ENCODE data around the gene LSM5. TPM values are rescaled to one million over a fixed set of nuclear protein-coding genes. Genes with fewer than 3 reads are reported as not detected.

The LSM5 gene
- 24.0 and 47.8 TPM in 2 replicates for total RNA-seq (2014; rRNA removed; shearing (Covaris generic); ENCODE audit: low replicate concordance)

DNA sequence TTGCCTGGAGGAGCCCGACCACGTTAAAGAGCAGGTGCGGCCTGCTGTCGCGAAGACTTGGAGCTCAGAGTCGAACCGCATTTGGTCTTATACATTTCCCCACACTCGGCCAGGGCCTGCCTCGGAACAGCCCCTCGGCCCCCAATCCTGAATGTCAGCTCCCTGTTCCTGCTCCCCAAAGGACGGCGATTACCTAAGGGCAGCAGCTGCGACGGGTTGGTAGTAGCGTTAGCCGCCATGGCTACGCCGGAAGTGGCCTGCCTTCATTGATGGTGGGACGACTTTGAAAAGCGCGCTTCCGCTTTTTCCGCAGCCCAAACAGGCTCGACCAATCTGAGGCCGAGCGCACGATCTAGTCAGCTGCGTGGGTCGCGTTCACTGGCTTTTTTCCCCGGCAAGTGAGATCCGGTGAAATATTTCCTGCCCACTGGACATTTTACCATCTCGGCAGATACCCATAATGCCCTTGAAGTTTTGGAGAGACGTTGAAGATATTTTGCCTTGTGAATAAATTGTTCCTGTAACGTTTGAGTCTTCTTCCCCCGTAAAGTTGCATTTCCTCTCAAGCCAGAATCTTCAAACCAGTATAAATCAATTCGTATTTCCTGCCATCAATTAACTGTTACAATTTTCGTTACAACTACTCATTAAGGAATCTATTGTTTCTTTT lies at the start of gene LSM5:
TSS of gene LSM5 (minus strand) at position 254 of the 670 bp plus-strand sequence. CDS start at position 239, 15 bp downstream.
- H3K36me3 ChIP-seq (ENCODE audit: insufficient read depth, low read length), result peaks cover 13% of the 10 kb centered on the region; the same call in 1 of the 2 replicates
- H3K27me3 ChIP-seq (ENCODE audit: low read length), result no peaks in the 10 kb centered on the region
- no peaks in the 10 kb centered on the region for H3K9me3 ChIP-seq (ENCODE audit: low read length)
- peak within 1 kb of the TSS; percentile 78 for H3K4me2 ChIP-seq (ENCODE audit: low read depth, low read length, poor library complexity, severe bottlenecking)
- H3K9ac ChIP-seq (ENCODE audit: low read length), result peak within 1 kb of the TSS; percentile 84
- no peaks in the 10 kb centered on the region for H4K20me1 ChIP-seq (ENCODE audit: insufficient read depth, low read depth, low read length)
- DNase-seq, result peak; percentile 98
- peaks cover 29% of the 10 kb centered on the region for H3K79me2 ChIP-seq (ENCODE audit: low read length)
- peak within 1 kb of the TSS; percentile 82 for H3K27ac ChIP-seq (ENCODE audit: low read length)
- H3K9me2 ChIP-seq (replicated peaks; ENCODE audit: insufficient read depth, low read length), result no peaks in the 10 kb centered on the region
- peaks cover 18% of the 10 kb centered on the region for H3K4me1 ChIP-seq (ENCODE audit: low read length)
- H3K4me3 ChIP-seq (ENCODE audit: low read length), result peak within 1 kb of the TSS; percentile 85
- peak within 1 kb of the TSS; percentile 77 for H2AFZ ChIP-seq (ENCODE audit: low read length)

DNA sequence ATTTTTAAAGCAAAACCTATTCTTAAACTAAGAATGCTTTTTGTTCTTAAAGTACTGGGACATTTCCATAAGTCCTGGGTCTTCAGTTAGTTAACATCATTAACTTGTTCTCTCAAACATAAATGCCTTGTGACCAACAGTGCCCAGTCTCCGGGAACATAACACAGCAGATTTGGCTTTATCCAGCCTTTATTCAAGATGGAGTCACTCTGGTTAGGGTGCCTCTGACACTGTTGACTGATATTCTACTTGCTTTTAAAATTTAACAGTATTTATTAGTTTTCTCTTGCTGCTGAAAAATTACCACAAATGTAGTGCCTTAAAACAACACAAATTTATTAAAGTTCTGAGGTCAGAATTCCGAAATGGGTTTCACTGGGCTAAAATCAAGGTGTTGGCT lies 49.2 kb upstream of the LSM5 start:
- DNase-seq, result no peak
- Histone ChIP-seq H3K36me3 (ENCODE audit: insufficient read depth, low read length) (no peaks in the 10 kb centered on the region), H3K27me3 (ENCODE audit: low read length) (no peaks in the 10 kb centered on the region), H3K4me2 (ENCODE audit: low read depth, low read length, poor library complexity, severe bottlenecking) (no peak overlapping the region), H3K4me1 (ENCODE audit: low read length) (no peaks in the 10 kb centered on the region), H4K20me1 (ENCODE audit: insufficient read depth, low read depth, low read length) (peaks cover 3% of the 10 kb centered on the region; the same call in 1 of the 2 replicates), H3K27ac (ENCODE audit: low read length) (no peak overlapping the region), H3K9ac (ENCODE audit: low read length) (no peak overlapping the region), H3K4me3 (ENCODE audit: low read length) (no peak overlapping the region), H2AFZ (ENCODE audit: low read length) (no peak overlapping the region), H3K9me3 (ENCODE audit: low read length) (no peaks in the 10 kb centered on the region), H3K9me2 (replicated peaks; ENCODE audit: insufficient read depth, low read length) (no peaks in the 10 kb centered on the region), H3K79me2 (ENCODE audit: low read length) (peaks cover 91% of the 10 kb centered on the region)

DNA sequence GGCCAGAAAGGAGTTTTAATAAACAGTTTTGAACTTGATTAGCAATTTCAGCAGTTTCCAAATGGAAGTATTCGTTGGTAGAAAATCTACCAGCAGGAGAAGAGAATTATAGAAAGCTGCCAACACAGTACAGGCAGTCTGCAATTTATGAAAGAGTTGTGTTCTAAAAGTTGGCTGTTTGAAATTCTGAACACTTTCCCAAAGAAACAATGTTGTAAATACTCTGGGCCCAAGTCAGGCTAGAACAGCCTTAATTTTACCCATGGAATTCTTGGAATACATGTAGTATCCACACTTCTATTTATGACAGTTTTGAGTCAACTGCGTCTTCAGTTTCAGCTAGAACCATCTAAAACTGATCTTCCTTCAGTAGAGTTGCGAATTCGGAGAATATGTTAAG lies 47.6 kb upstream of the LSM5 start:
- DNase-seq, result no peak
- no peak overlapping the region for H3K9ac ChIP-seq (ENCODE audit: low read length)
- H3K4me2 ChIP-seq (ENCODE audit: low read depth, low read length, poor library complexity, severe bottlenecking), result no peak overlapping the region
- peaks cover 3% of the 10 kb centered on the region; the same call in 1 of the 2 replicates for H4K20me1 ChIP-seq (ENCODE audit: insufficient read depth, low read depth, low read length)
- no peaks in the 10 kb centered on the region for H3K9me3 ChIP-seq (ENCODE audit: low read length)
- no peaks in the 10 kb centered on the region for H3K4me1 ChIP-seq (ENCODE audit: low read length)
- H3K9me2 ChIP-seq (replicated peaks; ENCODE audit: insufficient read depth, low read length), result no peaks in the 10 kb centered on the region; the same call in 1 of the 2 replicates
- no peak overlapping the region for H3K27ac ChIP-seq (ENCODE audit: low read length)
- no peaks in the 10 kb centered on the region for H3K36me3 ChIP-seq (ENCODE audit: insufficient read depth, low read length)
- H3K79me2 ChIP-seq (ENCODE audit: low read length), result peaks cover 91% of the 10 kb centered on the region
- no peak overlapping the region for H3K4me3 ChIP-seq (ENCODE audit: low read length)
- no peaks in the 10 kb centered on the region for H3K27me3 ChIP-seq (ENCODE audit: low read length)
- H2AFZ ChIP-seq (ENCODE audit: low read length), result no peak overlapping the region

DNA sequence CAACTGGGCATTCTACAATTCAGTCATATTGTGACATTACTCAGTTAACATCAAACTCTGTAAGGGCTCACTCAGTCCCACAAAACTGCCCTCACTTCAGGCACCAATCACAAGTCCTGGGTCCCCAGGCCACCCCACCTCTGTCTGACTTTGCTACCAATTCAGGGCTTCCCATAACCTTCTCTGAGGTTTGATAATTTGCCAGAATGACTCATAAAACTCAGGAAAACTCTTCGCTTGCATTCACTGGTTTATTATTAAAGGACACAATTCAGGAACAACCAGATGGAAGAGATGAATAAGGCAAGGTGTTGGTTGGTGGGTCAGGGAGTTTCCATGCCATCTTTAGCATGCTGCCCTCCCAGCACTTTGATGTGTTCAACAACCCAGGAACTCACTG lies 46.4 kb upstream of the LSM5 start:
- no peak overlapping the region for H3K27ac ChIP-seq (ENCODE audit: low read length)
- no peaks in the 10 kb centered on the region for H3K9me3 ChIP-seq (ENCODE audit: low read length)
- peaks cover 94% of the 10 kb centered on the region for H3K79me2 ChIP-seq (ENCODE audit: low read length)
- no peak overlapping the region for H3K9ac ChIP-seq (ENCODE audit: low read length)
- H3K4me3 ChIP-seq (ENCODE audit: low read length), result no peak overlapping the region
- no peaks in the 10 kb centered on the region for H3K36me3 ChIP-seq (ENCODE audit: insufficient read depth, low read length)
- no peak overlapping the region for H2AFZ ChIP-seq (ENCODE audit: low read length)
- H3K4me2 ChIP-seq (ENCODE audit: low read depth, low read length, poor library complexity, severe bottlenecking), result no peak overlapping the region
- H3K27me3 ChIP-seq (ENCODE audit: low read length), result no peaks in the 10 kb centered on the region
- no peak for DNase-seq
- H3K4me1 ChIP-seq (ENCODE audit: low read length), result no peaks in the 10 kb centered on the region
- no peaks in the 10 kb centered on the region; the same call in 1 of the 2 replicates for H3K9me2 ChIP-seq (replicated peaks; ENCODE audit: insufficient read depth, low read length)
- H4K20me1 ChIP-seq (ENCODE audit: insufficient read depth, low read depth, low read length), result peaks cover 3% of the 10 kb centered on the region; the same call in 1 of the 2 replicates

DNA sequence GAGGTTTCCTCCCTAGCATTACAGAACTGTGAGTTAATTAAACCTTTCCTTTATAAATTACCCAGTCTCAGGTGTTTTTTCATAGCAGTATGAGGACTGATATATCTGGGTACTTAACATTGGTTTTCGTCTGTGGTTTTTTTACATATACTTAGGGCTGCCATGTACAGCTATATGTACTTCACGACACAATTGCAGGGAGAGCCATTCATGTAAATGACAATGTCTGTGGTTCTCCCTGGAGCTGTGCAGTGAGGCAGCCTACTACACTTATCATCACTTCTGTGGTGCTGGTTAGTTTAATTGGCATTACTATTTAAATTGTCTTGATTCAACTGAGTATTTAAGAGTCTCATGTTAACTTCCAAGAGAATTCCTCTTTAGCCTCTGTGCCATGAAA lies 45.8 kb upstream of the LSM5 start:
- Histone ChIP-seq H3K9ac (ENCODE audit: low read length) (no peak overlapping the region), H3K27me3 (ENCODE audit: low read length) (no peaks in the 10 kb centered on the region), H2AFZ (ENCODE audit: low read length) (no peak overlapping the region), H3K79me2 (ENCODE audit: low read length) (peaks cover 96% of the 10 kb centered on the region), H3K27ac (ENCODE audit: low read length) (no peak overlapping the region), H3K4me2 (ENCODE audit: low read depth, low read length, poor library complexity, severe bottlenecking) (no peak overlapping the region), H3K9me2 (replicated peaks; ENCODE audit: insufficient read depth, low read length) (no peaks in the 10 kb centered on the region; the same call in 1 of the 2 replicates), H3K36me3 (ENCODE audit: insufficient read depth, low read length) (no peaks in the 10 kb centered on the region), H3K4me1 (ENCODE audit: low read length) (no peaks in the 10 kb centered on the region), H4K20me1 (ENCODE audit: insufficient read depth, low read depth, low read length) (peaks cover 3% of the 10 kb centered on the region; the same call in 1 of the 2 replicates), H3K4me3 (ENCODE audit: low read length) (no peak overlapping the region), H3K9me3 (ENCODE audit: low read length) (no peaks in the 10 kb centered on the region)
- no peak for DNase-seq

DNA sequence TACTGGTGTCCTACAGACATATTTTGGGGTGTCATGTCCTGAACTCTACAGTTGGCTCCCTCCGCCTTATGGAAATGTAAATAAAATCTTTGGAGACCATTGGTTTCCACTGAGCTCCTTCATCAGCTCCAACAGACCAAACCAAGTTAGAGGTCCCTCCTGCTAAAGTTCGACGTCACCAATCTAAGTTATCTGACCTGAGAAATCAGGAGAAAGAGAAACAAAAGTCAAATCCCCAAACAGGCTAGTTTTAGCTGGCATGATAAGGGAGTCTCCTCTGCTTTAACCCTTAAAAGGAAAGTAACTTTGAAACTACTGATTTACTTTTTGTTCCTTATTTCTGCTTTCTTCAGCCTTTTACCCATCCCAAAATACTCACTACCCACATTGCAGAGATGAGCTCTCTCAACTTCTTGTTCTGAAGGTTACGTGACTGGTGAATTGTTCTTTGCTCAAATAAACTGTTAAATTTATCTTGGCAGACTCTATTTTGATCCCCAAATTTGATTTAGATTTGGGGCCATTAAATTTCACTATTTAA lies 45.1 kb upstream of the LSM5 start:
- Histone ChIP-seq H3K9me3 (ENCODE audit: low read length) (no peaks in the 10 kb centered on the region), H3K27me3 (ENCODE audit: low read length) (no peaks in the 10 kb centered on the region), H4K20me1 (ENCODE audit: insufficient read depth, low read depth, low read length) (peaks cover 3% of the 10 kb centered on the region; the same call in 1 of the 2 replicates), H3K36me3 (ENCODE audit: insufficient read depth, low read length) (no peaks in the 10 kb centered on the region), H3K9ac (ENCODE audit: low read length) (no peak overlapping the region), H3K27ac (ENCODE audit: low read length) (no peak overlapping the region), H3K79me2 (ENCODE audit: low read length) (peaks cover 98% of the 10 kb centered on the region), H3K4me3 (ENCODE audit: low read length) (no peak overlapping the region), H3K9me2 (replicated peaks; ENCODE audit: insufficient read depth, low read length) (no peaks in the 10 kb centered on the region; the same call in 1 of the 2 replicates), H2AFZ (ENCODE audit: low read length) (no peak overlapping the region), H3K4me2 (ENCODE audit: low read depth, low read length, poor library complexity, severe bottlenecking) (no peak overlapping the region), H3K4me1 (ENCODE audit: low read length) (no peaks in the 10 kb centered on the region)
- no peak for DNase-seq

DNA sequence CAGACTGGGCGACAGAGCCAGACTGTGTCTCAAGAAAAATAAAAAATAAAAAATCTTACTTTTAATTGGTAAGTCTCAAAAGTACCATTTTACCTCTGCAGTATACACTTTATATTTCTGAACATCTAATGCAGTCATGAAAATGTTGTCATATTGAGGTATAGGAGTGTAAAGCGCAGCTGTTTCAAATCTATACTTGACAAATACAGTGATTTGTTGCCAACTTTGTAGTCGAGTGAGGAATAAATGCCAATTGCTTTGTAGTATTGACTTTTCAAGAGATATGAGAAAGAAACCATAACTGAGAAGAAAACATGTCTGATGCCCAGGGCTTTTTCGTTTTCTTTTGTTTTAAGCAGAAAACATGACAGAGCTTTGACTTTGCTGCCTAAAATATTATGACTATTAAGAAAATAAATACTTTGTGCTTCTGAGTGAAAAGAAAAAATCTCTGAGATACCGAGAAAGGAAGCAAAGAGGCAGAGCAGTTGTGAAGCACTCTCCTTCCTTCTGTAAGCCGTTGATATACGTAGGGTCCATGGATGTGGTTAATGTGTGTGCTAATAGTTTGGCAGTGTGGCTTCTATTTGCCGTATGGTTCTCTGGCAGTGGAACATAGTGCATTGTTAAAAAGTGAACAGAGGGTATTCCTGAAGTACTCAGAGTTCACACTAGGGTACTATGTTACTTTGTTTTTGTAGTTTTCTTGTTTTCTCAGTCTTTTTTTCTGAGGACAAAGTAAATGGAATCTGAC lies 43.3 kb upstream of the LSM5 start:
- peaks cover 95% of the 10 kb centered on the region for H3K79me2 ChIP-seq (ENCODE audit: low read length)
- H3K4me2 ChIP-seq (ENCODE audit: low read depth, low read length, poor library complexity, severe bottlenecking), result no peak overlapping the region

DNA sequence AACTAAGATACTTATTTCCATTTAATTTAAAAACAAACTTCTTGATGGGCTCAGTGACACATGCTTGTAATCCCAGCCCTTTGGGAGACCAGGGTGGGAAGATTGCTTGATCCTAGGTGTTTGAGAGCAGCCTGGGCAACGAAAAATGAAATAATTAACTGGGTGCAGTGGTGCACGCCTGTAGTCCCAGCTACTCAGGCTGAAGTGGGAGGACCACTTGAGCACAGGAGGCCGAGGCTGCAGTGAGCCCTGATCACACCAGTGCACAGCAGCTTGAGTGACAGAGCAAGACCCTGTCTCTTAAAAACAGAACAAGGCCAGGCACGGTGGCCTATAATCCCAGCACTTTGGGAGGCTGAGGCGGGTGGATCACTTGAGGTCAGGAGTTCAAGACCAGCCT lies 42.5 kb upstream of the LSM5 start:
- H3K4me1 ChIP-seq (ENCODE audit: low read length), result no peaks in the 10 kb centered on the region
- H3K79me2 ChIP-seq (ENCODE audit: low read length), result peaks cover 95% of the 10 kb centered on the region
- no peak for DNase-seq
- no peak overlapping the region for H3K4me3 ChIP-seq (ENCODE audit: low read length)
- no peak overlapping the region for H3K4me2 ChIP-seq (ENCODE audit: low read depth, low read length, poor library complexity, severe bottlenecking)
- no peaks in the 10 kb centered on the region for H3K27me3 ChIP-seq (ENCODE audit: low read length)
- no peak overlapping the region for H2AFZ ChIP-seq (ENCODE audit: low read length)
- H4K20me1 ChIP-seq (ENCODE audit: insufficient read depth, low read depth, low read length), result peaks cover 3% of the 10 kb centered on the region; the same call in 1 of the 2 replicates
- no peak overlapping the region for H3K9ac ChIP-seq (ENCODE audit: low read length)
- H3K9me3 ChIP-seq (ENCODE audit: low read length), result no peaks in the 10 kb centered on the region
- H3K9me2 ChIP-seq (replicated peaks; ENCODE audit: insufficient read depth, low read length), result no peaks in the 10 kb centered on the region; the same call in 1 of the 2 replicates
- H3K27ac ChIP-seq (ENCODE audit: low read length), result no peak overlapping the region
- H3K36me3 ChIP-seq (ENCODE audit: insufficient read depth, low read length), result no peaks in the 10 kb centered on the region

More for the DNA sequence above, 43.3 kb upstream of the LSM5 start:
- Histone ChIP-seq H3K9me3 (ENCODE audit: low read length) (no peaks in the 10 kb centered on the region), H3K9me2 (replicated peaks; ENCODE audit: insufficient read depth, low read length) (no peaks in the 10 kb centered on the region; the same call in 1 of the 2 replicates), H3K4me3 (ENCODE audit: low read length) (no peak overlapping the region), H3K9ac (ENCODE audit: low read length) (no peak overlapping the region), H3K36me3 (ENCODE audit: insufficient read depth, low read length) (no peaks in the 10 kb centered on the region), H3K4me1 (ENCODE audit: low read length) (no peaks in the 10 kb centered on the region), H4K20me1 (ENCODE audit: insufficient read depth, low read depth, low read length) (peaks cover 3% of the 10 kb centered on the region; the same call in 1 of the 2 replicates), H2AFZ (ENCODE audit: low read length) (no peak overlapping the region), H3K27ac (ENCODE audit: low read length) (no peak overlapping the region), H3K27me3 (ENCODE audit: low read length) (no peaks in the 10 kb centered on the region)
- no peak for DNase-seq
